Mammary epithelial cell (primary cell): ENCODE measurements around the gene KRTAP1-4.
"Not testable (repeated sequence)": the region's sequence is repeated elsewhere in the genome, so short reads cannot be mapped to it uniquely, and the experiment has no call there.

Source experiments
- EZH2 ChIP-seq: IDR thresholded peaks from 2 replicates; pipeline ENCODE4 v1.6.1; 2012; ENCODE audit warnings: low read length, inconsistent platforms, borderline replicate concordance
- TF ChIP-seq, protein P1 (sequence below), 2 donors: IDR thresholded peaks in 1 of 2; conservative IDR thresholded peaks in 1 of 2; 2 replicates each; pipeline ENCODE4 v1.5.1; 2011 to 2012; ENCODE audit warnings: inconsistent platforms in 2 of 2, low read length in 2 of 2, mild to moderate bottlenecking in 2 of 2, control low read depth in 1 of 2, low read depth in 1 of 2; ENCODE audit not compliant: insufficient read depth in 1 of 2; ENCODE audit errors: extremely low read depth in 1 of 2

DNA sequence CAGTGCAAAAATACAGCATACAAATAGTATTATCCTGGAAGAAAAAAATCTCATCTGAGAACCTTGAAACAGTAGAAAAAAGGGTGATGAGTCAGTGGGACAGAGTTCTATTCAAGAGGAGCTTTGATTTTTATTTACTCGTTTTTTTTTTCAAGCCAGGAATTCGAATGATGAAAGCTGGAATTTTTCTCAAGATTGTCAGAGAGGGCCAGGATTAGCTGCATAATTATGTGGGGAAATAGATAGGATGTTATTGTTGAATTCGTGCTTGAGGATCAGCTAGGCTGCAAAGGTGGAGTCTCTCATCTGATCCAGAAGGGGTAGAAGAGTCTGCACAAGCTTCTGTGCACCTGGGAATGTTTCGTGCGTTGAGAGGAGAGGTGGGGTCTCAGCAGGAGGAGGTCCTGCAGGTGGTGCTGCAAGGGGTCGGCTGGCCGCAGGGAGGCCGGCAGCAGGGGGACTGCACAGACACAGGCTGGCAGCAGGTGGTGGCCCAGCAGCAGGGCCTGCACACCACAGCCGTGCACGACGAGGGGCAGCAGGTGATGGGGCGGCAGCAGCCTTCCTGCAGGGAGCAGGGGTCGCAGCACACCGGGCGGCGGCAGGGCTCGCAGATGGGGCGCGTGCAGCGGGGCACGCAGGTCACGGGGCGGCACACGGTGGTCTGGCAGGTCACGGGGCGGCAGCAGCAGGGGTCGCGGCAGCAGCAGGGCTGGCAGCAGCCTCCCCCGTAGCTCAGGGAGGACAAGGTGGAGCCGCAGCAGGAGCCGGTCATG is 29.5 kb upstream of the KRTAP1-4 start:
- not testable (repeated sequence) for TF ChIP-seq EZH2
- TF ChIP-seq, protein P1, sequence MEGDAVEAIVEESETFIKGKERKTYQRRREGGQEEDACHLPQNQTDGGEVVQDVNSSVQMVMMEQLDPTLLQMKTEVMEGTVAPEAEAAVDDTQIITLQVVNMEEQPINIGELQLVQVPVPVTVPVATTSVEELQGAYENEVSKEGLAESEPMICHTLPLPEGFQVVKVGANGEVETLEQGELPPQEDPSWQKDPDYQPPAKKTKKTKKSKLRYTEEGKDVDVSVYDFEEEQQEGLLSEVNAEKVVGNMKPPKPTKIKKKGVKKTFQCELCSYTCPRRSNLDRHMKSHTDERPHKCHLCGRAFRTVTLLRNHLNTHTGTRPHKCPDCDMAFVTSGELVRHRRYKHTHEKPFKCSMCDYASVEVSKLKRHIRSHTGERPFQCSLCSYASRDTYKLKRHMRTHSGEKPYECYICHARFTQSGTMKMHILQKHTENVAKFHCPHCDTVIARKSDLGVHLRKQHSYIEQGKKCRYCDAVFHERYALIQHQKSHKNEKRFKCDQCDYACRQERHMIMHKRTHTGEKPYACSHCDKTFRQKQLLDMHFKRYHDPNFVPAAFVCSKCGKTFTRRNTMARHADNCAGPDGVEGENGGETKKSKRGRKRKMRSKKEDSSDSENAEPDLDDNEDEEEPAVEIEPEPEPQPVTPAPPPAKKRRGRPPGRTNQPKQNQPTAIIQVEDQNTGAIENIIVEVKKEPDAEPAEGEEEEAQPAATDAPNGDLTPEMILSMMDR (conservative IDR thresholded peaks at IDR 0.05 in 1 of 2, IDR thresholded peaks at IDR 0.05 in 1 of 2; ENCODE audit: extremely low read depth in 1 of 2, insufficient read depth in 1 of 2, low read depth in 1 of 2, low read length in 2 of 2), result not testable (repeated sequence)
